HG02884 (cell line): ENCODE results near the gene IPO9.
"Not testable (repeated sequence)": the region's sequence is repeated elsewhere in the genome, so short reads cannot be mapped to it uniquely, and the experiment has no call there.

Experiments used
- ATAC-seq: cut with Tn5 transposase; IDR thresholded peaks from one replicate; pipeline ENCODE4 v1.9.1; 2021; ENCODE audit warnings: mild to moderate bottlenecking, moderate library complexity; ENCODE audit not compliant: unreplicated experiment

Gene IPO9

DNA sequence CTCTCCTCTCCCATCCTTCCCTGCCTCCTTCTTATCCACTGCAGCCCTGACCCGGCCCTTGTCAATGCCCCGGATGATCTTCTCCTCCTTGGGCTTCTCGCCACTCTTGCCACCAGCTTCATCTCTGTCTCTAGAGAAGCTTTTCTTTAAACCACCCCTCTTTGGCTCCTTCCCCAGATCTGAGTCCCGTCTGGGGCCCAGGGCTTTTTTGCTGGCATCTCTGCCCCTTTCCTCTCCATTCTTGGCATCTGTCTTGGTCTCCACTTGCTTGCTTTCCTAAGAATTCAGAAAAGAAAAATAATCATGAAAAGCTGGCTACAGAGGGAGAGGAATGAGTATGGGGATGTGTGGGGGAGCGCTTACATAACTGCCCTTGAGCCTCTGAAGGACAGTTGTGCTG lies 71.5 kb downstream of the IPO9 start:
- no peak for ATAC-seq

DNA sequence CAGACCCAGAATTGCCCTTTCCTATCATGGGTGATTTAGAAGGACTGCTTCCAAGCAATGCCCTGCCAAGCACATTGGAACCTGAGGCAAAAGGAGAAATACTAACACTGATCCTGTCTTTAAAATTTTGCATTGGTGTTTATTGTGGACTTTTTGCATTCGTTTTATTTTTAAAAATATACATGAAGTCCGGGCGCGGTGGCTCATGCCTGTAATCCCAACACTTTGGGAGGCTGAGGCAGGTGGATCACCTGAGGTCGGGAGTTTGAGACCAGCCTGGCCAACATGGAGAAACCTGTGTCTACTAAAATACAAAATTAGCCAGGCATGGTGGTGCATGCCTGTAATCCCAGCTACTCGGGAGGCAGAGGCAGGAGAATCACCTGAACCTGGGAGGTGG lies 72.1 kb downstream of the IPO9 start:
- ATAC-seq, result not testable (repeated sequence)

DNA sequence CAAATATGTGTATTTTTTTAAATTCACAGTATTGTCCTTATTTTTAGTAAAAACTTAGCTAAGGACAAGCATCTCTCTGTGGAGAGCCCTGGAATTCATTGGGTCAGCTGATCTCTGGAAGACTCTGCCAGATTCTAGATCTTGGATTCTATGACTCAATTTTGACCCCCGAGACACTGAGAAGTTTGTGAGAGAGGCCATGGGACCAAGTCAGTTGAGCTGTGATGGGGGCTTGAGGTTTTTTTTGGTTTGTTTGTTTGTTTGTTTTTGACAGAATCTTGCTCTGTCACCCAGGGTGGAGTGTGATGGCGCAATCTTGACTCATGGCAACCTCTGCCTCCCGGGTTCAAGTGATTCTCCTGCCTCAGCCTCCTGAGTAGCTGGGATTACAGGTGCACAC lies 73.2 kb downstream of the IPO9 start:
- ATAC-seq, result no peak

DNA sequence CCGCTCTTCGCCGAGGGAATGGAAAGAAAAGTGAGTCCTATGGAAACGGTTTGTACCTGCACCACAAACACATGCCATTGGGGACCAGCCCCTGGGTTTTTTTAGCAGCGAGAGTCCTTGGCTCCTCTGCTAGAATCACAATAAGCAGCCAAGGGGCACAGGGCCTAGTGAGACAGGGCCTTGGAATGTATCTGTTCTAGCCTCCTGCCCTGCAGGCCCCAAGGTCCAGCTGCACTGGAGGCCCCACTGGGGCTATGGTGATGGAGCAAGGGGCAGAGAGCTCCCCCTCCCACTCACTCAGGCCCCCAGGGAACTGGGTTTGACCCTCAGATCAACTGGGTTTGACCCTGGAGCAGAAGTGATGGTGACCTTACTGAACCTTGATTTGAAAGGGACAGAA lies 74.2 kb downstream of the IPO9 start:
- ATAC-seq, result no peak

DNA sequence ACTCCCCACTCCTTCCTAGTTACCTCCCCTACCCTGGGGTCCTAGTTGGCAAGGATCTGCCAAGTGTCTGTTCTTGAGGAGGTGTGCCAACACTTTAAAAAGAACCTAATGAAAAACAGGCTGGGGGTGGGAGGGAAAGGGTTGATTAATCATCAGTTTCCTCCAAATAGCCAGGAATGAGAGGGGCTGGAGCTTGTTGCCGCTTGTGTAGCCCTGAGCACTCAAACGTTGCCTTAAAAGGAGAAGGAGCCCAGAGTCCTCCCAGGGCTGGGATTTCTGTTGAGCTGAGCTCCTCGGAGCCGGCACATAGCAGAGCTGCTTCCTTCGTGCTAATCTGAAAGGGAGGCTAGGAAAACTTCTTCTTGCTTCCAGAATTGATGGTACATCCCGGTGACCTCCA lies 75.6 kb downstream of the IPO9 start:
- no peak for ATAC-seq

DNA sequence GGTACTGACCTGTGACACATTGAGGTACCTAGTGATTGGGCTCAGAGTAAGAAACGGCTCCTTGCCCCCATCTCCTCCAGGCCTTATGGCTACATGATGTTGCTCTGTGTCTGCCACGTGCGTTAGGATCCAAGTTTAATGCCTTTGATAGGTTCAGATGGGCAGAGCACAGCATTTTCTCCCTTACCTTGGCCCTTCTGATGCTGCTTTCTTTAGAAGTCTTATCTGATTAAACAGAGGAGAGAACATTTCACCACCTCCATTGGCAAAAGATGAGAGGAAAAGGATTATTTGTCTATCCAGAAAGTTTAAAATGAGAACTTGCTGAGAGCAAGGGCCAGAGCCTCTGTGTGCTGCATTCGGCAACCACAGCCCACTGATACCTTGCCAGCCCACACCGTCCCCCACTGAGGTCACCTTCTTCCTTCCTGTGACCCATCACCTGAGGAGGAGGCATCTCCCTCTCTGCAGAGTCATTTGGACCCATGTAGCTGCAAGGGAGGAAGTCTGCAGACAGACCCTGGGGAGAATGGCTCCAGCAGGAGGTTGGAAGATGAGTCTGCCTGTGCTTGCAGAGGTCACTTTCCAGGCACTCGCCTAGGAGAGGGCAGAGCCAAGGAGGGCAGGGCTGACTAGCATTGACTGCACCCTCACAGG lies 76.4 kb downstream of the IPO9 start:
- ATAC-seq, result no peak

DNA sequence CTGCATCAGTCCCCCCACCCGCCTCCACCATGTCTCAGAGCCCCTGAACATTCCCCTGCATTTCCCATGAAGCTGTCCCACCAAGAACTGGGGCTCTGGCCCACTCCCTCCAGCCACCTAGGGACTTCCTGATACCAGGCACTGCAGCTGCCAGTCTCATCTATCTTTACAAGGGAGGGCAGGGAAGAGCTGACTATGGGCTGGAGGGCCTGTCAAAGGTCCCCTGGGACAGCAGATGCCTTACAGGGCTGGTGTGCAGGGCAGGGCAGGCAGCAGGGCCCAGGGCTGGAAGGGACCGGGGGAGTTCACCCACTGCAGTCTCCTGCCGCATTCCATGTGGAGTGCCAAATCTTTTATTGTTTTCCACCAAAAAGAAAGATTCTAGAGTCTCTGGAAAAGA lies 77.4 kb downstream of the IPO9 start:
- no peak for ATAC-seq

DNA sequence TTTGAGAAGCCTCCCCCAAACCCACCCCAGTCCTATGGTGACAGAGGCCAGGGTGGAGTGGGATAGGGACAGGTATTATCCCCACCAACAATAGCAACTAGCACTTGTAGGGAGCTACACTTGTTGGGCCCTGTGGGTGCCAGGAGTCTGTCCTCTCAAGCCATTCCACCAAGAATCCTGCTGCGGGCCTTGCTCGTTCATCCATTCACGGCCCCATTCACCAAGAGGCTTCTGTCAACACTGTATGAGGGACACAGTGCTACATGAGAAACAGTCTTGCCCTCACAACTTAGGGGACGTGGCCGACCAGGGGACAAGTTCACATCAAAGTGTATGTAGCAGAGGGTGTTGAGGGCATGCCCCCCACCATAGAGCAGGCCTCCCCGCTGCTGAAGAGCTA lies 78.7 kb downstream of the IPO9 start:
- no peak for ATAC-seq

DNA sequence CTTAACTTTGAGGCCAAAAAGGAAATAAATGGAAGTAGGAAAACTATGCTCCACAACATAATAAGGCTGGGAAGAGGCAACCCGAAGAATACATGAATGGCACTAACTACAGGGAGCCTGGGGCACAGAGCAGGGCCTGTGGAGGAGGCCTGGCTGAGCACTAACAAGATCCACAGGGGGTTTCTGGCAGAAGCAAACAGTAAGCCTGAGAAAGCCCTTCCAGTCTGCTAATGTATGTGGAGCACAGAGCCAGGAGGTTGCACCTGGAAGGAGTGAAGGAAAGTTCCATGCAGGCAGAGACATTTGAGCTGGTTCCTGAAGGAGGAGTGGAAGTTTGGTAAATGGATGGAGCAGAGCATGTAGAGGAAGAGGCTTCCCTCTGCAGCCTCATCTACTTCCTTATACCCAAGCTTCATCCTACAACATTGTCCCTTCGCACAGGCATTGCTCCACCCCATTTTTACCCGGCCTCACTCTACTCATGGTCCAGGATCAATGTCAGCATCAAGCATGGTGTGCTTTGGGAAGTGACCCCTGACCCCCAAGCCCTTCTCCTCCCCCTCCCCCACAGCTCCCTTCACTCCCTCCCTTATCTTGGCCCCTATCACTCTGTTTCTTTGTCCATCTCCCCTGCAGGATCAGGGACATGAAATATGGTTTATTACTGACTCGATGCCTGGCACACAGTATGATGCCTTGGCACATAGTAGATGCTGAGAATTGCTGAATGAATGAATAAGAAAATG lies 83.0 kb downstream of the IPO9 start:
- ATAC-seq, result no peak

DNA sequence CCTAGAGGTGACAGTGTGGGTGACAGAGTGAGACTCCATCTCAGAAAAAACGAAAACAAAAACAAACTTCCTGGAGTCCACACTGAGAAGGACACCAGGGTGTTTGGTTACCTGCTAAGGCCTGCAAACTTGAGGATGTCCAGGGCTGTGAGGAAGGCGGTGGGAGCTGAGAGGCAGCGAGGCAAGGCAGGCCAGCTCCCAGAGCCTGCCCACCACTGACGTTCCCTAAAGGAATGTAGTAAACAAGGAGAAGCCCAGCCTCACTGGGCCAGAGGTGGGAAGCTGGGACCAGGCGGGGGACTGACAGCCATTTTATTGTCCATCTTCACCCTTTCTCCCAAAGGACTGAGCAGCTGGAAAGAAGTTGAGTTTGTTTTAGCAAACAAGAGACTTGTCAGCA lies 83.9 kb downstream of the IPO9 start:
- no peak for ATAC-seq

DNA sequence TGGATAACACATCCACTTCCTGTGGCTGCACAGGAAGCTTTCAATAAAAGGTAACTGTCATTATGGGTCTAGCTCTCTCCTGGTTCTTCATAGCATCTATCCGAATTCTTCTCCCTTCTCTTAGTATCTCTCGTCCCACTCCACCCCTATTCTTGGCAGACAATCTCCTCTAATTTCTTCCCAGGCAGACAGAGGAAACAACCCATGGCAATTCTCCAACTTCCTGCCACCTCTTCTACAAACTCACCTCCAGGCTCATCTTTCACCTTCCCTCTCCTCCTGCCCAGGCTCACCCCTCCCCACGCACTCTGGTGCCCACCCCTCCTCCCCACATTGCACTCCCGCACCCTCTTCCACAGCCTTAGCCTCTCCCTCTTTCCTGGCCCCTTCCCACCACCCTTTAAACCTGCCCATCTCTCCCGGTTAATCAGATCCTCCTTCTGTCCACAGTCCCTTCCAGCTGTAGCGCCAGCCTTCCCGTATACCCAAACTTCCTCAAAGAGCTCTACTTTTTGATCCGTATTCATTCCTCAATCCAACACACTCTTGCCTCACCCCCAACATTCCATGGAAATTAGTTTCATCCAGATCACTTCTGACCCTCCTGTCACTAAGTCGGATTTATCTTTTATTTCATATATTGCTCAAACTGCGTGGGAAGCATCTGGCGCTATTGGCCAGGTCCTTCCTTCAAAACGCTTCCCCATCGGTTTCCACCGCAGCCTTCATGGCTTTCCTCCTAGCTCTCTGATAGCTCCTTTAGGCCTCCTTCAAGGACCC lies 85.7 kb downstream of the IPO9 start:
- ATAC-seq, result no peak

DNA sequence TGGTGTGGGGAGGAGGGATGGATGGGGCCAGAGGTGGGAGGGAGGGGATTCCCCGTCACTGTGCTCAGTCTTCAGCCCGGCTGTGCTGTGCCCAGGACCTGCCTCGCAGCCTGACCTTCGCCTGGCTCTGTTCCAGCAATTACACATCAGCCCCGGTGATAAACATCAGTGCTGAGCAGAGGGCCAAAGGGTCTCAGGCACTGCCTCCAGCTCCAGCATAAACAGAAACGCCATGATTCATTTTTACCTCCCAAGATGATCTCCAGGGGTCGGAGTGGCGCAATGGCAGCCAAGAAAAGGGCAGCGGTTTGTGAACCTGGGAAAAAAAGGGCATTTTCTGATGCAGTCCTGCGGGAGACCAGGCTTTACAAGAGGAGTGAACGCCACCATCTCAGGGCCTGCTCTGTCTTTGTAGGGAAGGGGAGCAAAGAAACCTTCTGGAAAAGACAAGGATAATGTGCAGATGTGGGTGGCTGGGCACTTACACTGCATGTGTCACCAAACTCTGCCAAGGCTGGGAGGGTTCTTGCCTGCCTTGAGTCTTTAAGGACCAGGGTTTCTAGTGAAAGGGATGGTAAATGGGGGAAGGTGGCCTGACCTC lies 87.8 kb downstream of the IPO9 start:
- no peak for ATAC-seq

DNA sequence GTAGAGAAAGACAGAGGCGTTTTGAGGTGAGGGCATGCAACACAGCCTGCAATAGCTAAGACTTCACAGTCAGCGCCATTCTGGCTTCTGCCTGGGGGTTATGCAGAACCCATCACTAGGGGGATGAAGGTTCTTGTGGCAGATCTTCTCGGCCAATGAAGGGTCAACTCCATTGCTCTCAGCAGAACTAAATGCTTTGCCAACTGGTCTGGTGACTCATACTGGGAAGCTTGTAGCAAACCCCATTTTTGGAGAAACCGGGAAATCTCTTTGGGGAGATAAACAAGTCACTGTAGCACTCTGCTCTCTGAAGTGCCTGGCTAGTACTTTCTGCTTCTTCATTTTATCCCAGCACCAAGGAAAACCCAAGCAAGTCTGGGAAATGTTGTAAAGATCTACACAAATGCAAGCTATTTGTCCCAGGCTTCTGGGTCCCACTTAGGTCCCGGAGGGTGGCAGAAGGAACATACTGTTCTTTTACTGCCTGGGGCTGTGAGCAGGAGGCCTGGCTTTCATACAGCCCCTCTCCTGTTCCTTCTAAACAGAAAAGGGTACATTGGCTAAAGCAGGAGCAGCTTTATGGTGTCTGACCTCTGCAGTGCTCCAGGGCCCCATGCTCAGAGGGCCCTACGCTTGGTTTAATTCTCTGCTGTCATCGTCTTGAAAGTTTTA lies 88.5 kb downstream of the IPO9 start:
- ATAC-seq, result no peak

DNA sequence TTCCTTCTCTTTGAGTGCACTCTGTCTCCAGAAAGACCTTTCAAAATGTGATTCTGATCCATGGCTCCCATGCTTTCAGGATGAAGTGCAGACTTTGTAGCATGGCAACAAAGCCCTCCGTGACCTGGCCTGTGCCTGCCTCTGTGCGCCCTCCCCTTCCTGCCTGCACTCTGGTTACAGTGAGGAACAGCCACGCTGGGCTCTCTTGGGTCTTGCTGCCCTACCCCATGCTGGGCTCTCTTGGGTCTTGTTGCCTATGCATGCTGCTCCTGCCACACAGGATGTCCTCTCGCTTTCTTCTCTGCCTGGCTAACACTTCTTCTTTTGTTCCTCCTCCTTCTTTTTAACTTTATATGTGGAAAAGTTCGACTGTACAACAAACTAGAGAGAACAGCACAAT lies 89.4 kb downstream of the IPO9 start:
- ATAC-seq, result no peak

DNA sequence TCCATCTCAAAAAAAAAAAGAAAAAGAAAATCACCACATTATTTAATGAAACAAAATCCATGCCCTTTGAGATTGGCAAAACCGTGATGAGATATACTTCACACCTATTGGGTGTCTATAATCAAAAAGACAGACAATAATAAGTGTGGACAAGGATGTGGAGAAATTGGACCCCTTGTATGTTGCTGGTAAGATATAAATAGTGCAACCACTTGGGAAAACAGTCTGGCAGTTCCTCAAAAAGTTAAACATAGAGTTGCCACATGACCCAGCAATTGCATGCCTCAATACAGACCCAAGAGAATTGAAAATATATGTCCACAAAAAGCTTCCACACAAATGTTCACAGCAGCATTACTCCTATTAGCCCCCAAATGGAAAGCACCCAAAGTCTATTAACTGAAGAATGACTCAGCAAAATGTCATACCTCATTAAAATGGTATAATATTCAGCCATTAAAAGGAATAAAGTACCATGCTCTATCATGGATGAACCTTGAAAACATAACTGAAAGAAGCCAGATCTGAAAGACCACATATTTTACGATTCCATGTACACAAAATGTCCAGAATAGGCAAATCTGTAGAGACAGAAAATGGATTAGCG lies 93.1 kb downstream of the IPO9 start:
- ATAC-seq, result no peak

DNA sequence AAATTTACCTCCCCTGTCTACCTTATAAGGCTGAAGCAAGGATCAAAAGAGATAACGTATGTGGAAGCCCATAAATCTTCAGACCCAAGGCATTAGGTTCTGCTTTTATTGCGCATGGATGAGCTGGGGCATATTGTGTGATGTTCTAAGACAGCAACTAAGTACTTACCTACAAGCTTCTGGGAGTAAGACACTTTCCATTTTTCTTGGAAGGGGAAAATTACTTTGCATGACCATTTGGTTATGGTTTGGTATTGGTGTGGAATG lies 96.3 kb downstream of the IPO9 start:
- ATAC-seq, result no peak

DNA sequence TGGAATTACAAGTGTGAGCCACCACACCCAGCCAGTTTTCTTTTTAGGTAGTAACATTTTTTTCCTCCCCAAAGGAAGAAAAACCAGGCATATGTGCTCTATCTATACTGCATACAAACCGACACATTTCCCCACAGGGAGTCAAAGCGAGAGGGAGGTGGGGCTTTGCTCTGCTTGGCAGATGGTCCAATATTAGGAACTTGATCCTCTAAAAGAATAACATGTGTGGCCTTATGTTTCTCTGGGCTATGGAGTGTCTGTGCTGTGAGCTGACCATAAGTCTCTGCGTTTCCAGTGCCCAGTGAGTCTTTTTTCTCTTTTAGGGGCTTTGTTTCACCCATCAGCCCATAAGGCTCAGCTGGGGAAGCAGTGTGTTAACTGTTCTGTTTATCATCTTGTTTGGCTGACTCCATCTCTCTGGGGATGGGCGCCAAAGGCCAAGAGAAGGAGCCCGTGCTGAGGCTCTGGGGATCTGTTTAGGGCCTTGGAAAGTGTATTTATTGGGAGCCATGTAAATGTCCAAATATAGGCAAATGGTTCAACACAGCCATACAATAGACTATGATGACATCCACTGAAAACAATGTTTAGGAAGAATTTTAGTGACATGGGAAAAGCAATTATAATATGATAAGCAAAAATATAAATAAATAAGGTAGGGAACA lies 97.2 kb downstream of the IPO9 start:
- no peak for ATAC-seq

DNA sequence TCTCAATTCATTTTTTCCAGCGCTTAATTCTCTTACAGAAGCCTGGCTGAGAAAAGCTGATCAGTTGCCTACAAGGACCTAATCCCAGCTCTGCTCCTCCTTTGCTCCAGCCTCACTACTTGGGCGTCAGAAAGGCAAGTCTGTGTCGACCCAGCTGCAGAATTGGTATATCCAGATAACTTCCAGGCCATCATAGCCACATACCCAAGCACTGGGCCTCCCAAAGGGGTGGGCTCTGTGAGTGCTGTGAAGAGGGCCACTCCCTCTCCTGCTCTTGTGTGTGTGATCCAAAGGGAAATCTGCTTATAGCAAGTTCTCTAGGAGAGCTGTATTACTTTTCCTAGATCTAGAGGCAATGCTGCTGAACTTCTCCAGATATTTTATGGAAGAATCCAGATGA lies 99.3 kb downstream of the IPO9 start:
- no peak for ATAC-seq

DNA sequence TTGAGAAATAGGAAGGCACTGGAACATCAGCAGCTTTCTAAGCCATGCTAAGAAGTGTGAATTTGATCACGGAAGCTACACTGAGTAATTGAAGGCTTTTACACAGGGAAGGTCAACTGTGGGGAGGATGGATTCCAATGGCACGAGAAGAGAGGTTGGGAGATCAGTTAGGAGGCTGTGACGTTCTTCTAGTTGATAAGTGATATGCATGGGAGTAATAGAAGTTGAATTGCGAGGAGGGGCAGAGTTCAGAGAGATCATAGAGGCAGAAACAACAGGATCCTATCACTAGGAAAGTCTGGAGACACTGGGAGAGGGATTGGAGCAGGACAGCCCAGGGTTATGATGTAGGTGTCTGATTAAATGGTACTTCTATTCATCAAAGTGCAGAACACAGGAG lies 101.2 kb downstream of the IPO9 start:
- ATAC-seq, result no peak

DNA sequence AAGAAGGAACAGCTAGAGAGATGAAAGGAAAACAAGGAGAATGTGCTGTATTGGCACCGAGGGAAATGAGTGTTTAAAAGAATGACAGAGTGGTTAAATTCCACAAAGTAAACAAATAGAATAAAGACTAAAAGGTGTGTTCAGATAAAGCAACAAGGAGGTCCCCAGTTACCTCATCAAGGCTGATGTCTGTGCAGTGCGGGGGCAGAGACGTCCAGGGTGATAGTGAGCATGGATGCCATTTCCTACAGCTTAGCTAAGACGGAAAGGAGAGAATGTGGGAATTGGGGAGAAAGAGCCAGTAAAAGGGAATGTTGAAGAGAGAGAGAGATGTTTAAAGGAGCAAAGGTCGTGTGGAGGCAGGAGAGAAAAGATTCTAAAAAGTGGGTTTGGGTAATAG lies 101.8 kb downstream of the IPO9 start:
- ATAC-seq, result no peak
